Measurements from ENCODE around the gene MYH10. TPM values are rescaled to one million over a fixed set of nuclear protein-coding genes. Genes with fewer than 3 reads are reported as not detected.

MYH10 gene
- total RNA-seq, 1 donor from 2014 or later: 244 TPM

DNA sequence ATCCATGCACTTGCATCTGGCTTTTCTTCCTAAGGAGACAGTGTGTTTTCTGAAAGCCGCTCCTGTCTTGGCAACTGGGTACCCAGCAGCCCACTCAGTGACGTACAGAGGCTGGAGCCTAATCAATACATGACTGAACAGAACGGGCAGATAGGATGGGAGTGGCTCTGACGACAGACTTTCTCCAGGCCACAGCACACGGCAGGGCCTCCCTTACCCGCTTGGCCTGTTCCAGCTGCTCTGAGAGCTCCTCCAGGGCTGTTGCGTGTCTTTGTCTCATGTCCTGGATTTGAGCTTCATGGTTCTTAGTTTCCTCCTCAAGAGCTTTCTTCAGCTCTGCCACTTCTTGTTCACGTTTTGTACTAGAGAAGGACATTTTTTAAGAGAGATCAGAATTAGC lies 129.9 kb downstream of the MYH10 start:
- peaks cover 35% of the 10 kb centered on the region for H3K36me3 Mint-ChIP-seq (ENCODE audit: insufficient read depth)
- TF ChIP-seq, protein P1, sequence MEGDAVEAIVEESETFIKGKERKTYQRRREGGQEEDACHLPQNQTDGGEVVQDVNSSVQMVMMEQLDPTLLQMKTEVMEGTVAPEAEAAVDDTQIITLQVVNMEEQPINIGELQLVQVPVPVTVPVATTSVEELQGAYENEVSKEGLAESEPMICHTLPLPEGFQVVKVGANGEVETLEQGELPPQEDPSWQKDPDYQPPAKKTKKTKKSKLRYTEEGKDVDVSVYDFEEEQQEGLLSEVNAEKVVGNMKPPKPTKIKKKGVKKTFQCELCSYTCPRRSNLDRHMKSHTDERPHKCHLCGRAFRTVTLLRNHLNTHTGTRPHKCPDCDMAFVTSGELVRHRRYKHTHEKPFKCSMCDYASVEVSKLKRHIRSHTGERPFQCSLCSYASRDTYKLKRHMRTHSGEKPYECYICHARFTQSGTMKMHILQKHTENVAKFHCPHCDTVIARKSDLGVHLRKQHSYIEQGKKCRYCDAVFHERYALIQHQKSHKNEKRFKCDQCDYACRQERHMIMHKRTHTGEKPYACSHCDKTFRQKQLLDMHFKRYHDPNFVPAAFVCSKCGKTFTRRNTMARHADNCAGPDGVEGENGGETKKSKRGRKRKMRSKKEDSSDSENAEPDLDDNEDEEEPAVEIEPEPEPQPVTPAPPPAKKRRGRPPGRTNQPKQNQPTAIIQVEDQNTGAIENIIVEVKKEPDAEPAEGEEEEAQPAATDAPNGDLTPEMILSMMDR (IDR thresholded peaks at IDR 0.05; ENCODE audit: unreplicated experiment): no peak

DNA sequence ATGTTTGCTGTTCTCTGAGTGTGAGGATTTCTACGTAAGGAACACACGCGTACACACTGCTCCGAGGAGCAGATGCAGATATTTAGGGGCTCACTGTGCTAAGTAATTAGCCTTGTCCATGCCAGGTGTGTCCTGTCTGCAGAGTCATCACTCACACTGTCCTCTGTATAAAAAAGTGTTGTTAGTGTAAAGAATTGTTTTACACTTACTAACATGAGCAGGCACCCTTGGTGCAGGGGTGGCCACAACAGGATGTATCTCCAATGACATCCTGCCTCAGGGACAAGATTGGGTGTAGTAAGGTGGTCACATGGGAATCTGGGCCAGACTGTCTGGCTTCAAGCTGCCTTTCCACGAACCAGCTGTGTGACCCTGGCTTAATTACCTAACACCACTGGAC lies 130.9 kb downstream of the MYH10 start:
- DNase-seq (ENCODE audit: low spot score, unreplicated experiment): no peak
- no peaks in the 10 kb centered on the region for H3K4me1 Mint-ChIP-seq (ENCODE audit: low read depth)
- no peaks in the 10 kb centered on the region for H3K9me3 Mint-ChIP-seq (ENCODE audit: low read depth)
- H3K27ac Mint-ChIP-seq: no peak overlapping the region
- H3K4me3 Mint-ChIP-seq (ENCODE audit: low read depth): no peak overlapping the region
- TF ChIP-seq, protein P1 (IDR thresholded peaks at IDR 0.05; ENCODE audit: unreplicated experiment): no peak
- H3K27me3 Mint-ChIP-seq: no peaks in the 10 kb centered on the region
- H3K36me3 Mint-ChIP-seq (ENCODE audit: insufficient read depth): peaks cover 34% of the 10 kb centered on the region

More for the DNA sequence above, 129.9 kb downstream of the MYH10 start:
- Mint-ChIP-seq H3K4me3 (ENCODE audit: low read depth) (no peak overlapping the region), H3K9me3 (ENCODE audit: low read depth) (no peaks in the 10 kb centered on the region), H3K27me3 (no peaks in the 10 kb centered on the region), H3K27ac (peak overlapping the region; percentile 19), H3K4me1 (ENCODE audit: low read depth) (no peaks in the 10 kb centered on the region)
- DNase-seq (ENCODE audit: low spot score, unreplicated experiment): no peak

DNA sequence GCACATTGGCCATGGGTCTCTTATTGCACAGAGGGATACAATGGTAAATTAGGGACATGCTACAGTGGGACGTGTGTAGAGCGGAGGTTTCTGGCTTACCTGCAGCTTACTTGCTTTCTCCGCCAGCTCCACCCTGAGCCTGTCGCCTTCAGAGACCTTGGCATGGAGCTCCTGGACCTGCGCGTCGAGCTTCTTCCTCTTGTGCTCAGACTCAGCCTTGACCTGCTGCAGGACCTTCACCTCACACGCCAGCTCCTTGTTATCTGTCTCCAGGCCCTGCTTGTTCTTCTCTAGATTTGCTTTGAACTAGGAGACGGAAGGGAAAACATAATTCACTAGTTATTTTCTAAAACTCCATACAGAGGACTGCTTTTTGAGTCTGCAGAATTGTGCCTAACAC lies 131.4 kb downstream of the MYH10 start:
- Mint-ChIP-seq H3K27ac (no peak overlapping the region), H3K4me1 (ENCODE audit: low read depth) (no peaks in the 10 kb centered on the region), H3K27me3 (no peaks in the 10 kb centered on the region), H3K9me3 (ENCODE audit: low read depth) (no peaks in the 10 kb centered on the region), H3K4me3 (ENCODE audit: low read depth) (no peak overlapping the region), H3K36me3 (ENCODE audit: insufficient read depth) (peaks cover 35% of the 10 kb centered on the region)
- TF ChIP-seq, protein P1 (IDR thresholded peaks at IDR 0.05; ENCODE audit: unreplicated experiment): no peak
- no peak for DNase-seq (ENCODE audit: low spot score, unreplicated experiment)

DNA sequence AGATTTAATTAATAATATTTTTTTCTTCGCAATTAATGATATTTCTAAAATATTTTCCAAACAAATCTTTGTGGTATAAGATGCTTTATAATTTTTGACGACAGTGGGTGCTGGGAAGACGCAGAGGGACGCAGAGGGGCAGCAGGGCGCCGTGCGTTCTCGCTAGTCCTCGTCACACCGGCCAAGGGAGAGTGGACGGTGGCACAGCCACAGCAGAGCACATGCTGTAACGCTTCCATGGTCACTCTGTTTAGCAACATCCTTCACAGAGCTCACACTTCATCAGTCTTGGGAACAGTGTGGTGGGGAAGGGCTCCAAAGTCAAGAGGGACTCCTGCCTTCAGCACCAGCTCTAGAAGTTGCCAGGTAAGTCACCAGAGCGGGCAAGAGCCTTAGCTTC lies 134.4 kb downstream of the MYH10 start:
- Mint-ChIP-seq H3K27me3 (no peaks in the 10 kb centered on the region), H3K4me3 (ENCODE audit: low read depth) (no peak overlapping the region), H3K36me3 (ENCODE audit: insufficient read depth) (peaks cover 37% of the 10 kb centered on the region), H3K27ac (peak overlapping the region; percentile 10), H3K4me1 (ENCODE audit: low read depth) (no peaks in the 10 kb centered on the region), H3K9me3 (ENCODE audit: low read depth) (no peaks in the 10 kb centered on the region)
- DNase-seq (ENCODE audit: low spot score, unreplicated experiment): no peak
- TF ChIP-seq, protein P1 (IDR thresholded peaks at IDR 0.05; ENCODE audit: unreplicated experiment): no peak

DNA sequence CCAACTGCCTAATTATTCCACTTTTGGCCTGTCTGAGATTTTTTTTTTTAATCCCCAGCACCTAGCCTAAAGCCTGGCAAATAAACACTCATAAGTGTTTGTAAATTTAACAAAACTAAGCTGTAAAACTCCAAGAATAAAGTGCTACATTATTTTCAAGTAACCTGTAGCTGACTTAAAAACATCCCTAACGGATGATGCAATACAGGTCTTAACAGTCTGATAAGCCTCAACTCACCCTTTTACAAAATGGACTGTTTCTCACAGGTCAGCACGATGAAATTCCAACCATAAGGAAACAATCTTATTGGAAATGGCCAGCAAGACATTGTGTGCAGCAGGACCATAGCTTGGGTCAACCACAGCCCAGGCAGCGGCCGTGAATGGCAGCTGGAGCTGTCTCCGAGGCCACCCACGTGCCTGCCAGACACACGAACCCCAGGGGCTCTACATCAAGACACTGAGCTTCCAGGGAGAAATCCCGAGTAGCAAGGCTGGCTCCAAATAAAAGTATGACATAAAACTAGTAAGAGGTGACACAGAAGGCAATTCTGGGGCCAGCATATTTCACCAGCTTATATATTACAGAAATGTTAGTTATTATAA lies 135.9 kb downstream of the MYH10 start:
- Mint-ChIP-seq H3K4me1 (ENCODE audit: low read depth) (no peaks in the 10 kb centered on the region), H3K27me3 (no peaks in the 10 kb centered on the region), H3K36me3 (ENCODE audit: insufficient read depth) (peaks cover 37% of the 10 kb centered on the region), H3K9me3 (ENCODE audit: low read depth) (no peaks in the 10 kb centered on the region), H3K27ac (no peak overlapping the region), H3K4me3 (ENCODE audit: low read depth) (no peak overlapping the region)
- TF ChIP-seq, protein P1 (IDR thresholded peaks at IDR 0.05; ENCODE audit: unreplicated experiment): no peak
- no peak for DNase-seq (ENCODE audit: low spot score, unreplicated experiment)
